Measurements from ENCODE around the gene ESRRG. TPM values are rescaled to one million over a fixed set of nuclear protein-coding genes. Genes with fewer than 3 reads are reported as not detected.

The ESRRG gene
- total and polyA plus RNA-seq, 2 donors (not counting 3 experiments of a cell fraction or from before 2014, with no cell fraction given): not detected

DNA sequence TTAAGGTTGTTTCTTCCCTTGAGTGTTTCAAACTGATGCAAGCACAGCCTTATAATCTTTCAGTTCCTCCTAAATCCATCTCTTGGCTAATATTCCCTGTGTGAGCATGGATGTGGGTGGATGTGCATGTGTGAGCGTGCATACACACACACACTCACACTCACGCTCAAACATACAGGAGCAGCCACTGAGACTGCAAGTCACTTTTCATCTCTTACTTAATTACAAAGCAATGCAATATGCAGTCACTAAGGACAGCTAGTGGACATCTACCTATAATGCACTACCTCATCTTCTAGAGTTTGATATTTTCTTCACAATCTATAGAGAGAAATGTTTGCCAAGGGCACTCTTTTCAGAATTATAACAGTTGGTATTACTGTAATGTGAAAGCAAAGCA lies 1.4 kb downstream of the ESRRG start:
- Histone ChIP-seq H3K79me2 (ENCODE audit: control insufficient read depth, insufficient read depth, low read length) (no peaks in the 10 kb centered on the region), H3K27me3 (ENCODE audit: control insufficient read depth in 2 of 2, insufficient read depth in 2 of 2, low read length in 2 of 2) (no peaks in the 10 kb centered on the region), H3K27ac (ENCODE audit: insufficient read depth, low read depth, low read length) (no peak overlapping the region), H3K4me1 (ENCODE audit: control insufficient read depth, extremely low read depth, insufficient read depth, low read length) (no peaks in the 10 kb centered on the region), H3K36me3 (ENCODE audit: control insufficient read depth in 2 of 2, extremely low read depth in 1 of 2, insufficient read depth in 2 of 2, low read length in 2 of 2) (no peaks in the 10 kb centered on the region), H2AFZ (ENCODE audit: low read depth, low read length) (no peak overlapping the region), H3K9me1 (replicated peaks; ENCODE audit: control insufficient read depth, extremely low read depth, insufficient read depth, low read length) (no peaks in the 10 kb centered on the region), H4K20me1 (replicated peaks; ENCODE audit: control insufficient read depth, extremely low read depth, insufficient read depth, low read length) (no peaks in the 10 kb centered on the region), H3K4me2 (ENCODE audit: insufficient read depth, low read length) (no peak overlapping the region), H3K9me3 (replicated peaks; ENCODE audit: control insufficient read depth, insufficient read depth, low read length) (no peaks in the 10 kb centered on the region), H3K9ac (replicated peaks; ENCODE audit: extremely low read depth, insufficient read depth, low read length) (no peak overlapping the region), H3K4me3 (replicated peaks in 1 of 3; ENCODE audit: insufficient read depth in 1 of 3, low read depth in 1 of 3, low read length in 3 of 3) (no peak overlapping the region)
- POLR2A ChIA-PET: no interaction called here
- TF ChIP-seq EZH2 (IDR thresholded peaks at IDR 0.05; ENCODE audit: borderline replicate concordance, low read depth, low read length, severe bottlenecking): no peak
- no TSS peak for BruUV-seq (replicated peaks)
- FAIRE-seq (no peak), DNase-seq (ENCODE audit: low read depth, low spot score) (no peak)
- intact Hi-C loops (cut with micrococcal nuclease): no loop called here
- dilution Hi-C loops (cut with MboI; ENCODE audit: extremely low pct_ligation_motif_present, low sequenced_read_pairs): no loop called here
- CTCF ChIA-PET: no interaction called here

DNA sequence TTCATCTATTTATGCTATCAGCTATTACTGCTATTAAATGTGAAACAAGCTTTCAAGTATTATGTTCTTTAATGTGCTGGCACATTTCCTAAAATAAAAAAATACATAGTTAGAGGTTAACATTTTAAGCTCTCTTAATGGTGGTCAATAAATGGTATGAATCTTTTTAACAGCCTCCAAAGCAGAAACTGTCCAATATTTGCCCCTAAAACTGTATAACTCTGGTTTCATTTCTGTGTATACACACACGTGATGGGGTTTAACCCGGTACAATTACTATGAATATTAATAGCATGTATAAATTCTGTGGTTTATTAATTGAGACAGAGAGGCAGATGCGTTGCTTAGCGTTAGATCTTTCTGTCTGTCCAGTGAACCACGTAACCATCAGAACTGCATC lies 2.2 kb downstream of the ESRRG start:
- no peak for FAIRE-seq
- intact Hi-C loops (cut with micrococcal nuclease): no loop called here
- POLR2A ChIA-PET: no interaction called here

More for the DNA sequence above, 2.2 kb downstream of the ESRRG start:
- Histone ChIP-seq H3K4me3 (replicated peaks in 1 of 3; ENCODE audit: insufficient read depth in 1 of 3, low read depth in 1 of 3, low read length in 3 of 3) (no peak overlapping the region), H3K9me1 (replicated peaks; ENCODE audit: control insufficient read depth, extremely low read depth, insufficient read depth, low read length) (no peaks in the 10 kb centered on the region), H3K4me1 (ENCODE audit: control insufficient read depth, extremely low read depth, insufficient read depth, low read length) (no peaks in the 10 kb centered on the region), H3K27me3 (ENCODE audit: control insufficient read depth in 2 of 2, insufficient read depth in 2 of 2, low read length in 2 of 2) (no peaks in the 10 kb centered on the region), H2AFZ (ENCODE audit: low read depth, low read length) (no peak overlapping the region), H3K9me3 (replicated peaks; ENCODE audit: control insufficient read depth, insufficient read depth, low read length) (no peaks in the 10 kb centered on the region), H3K79me2 (ENCODE audit: control insufficient read depth, insufficient read depth, low read length) (no peaks in the 10 kb centered on the region), H3K27ac (ENCODE audit: insufficient read depth, low read depth, low read length) (no peak overlapping the region), H3K4me2 (ENCODE audit: insufficient read depth, low read length) (no peak overlapping the region), H4K20me1 (replicated peaks; ENCODE audit: control insufficient read depth, extremely low read depth, insufficient read depth, low read length) (no peaks in the 10 kb centered on the region), H3K36me3 (ENCODE audit: control insufficient read depth in 2 of 2, extremely low read depth in 1 of 2, insufficient read depth in 2 of 2, low read length in 2 of 2) (no peaks in the 10 kb centered on the region), H3K9ac (replicated peaks; ENCODE audit: extremely low read depth, insufficient read depth, low read length) (no peak overlapping the region)
- CTCF ChIA-PET: no interaction called here
- TF ChIP-seq CTCF (IDR thresholded peaks at IDR 0.05; ENCODE audit: extremely low read depth in 1 of 2, insufficient read depth in 1 of 2, low read depth in 1 of 2, low read length in 2 of 2) (no peak), EZH2 (IDR thresholded peaks at IDR 0.05; ENCODE audit: borderline replicate concordance, low read depth, low read length, severe bottlenecking) (no peak), FOS (IDR thresholded peaks at IDR 0.05; ENCODE audit: borderline replicate concordance, insufficient read depth, low read length) (no peak), MYC (IDR thresholded peaks at IDR 0.05; ENCODE audit: low read depth, low read length) (no peak), POLR2A (IDR thresholded peaks at IDR 0.05; ENCODE audit: low read depth, low read length) (no peak), POLR2AphosphoS5 (IDR thresholded peaks at IDR 0.05; ENCODE audit: insufficient read depth, low read depth, low read length) (no peak), JUN (IDR thresholded peaks at IDR 0.05; ENCODE audit: borderline replicate concordance, insufficient read depth, insufficient read length, low read depth) (no peak), GATA2 (IDR thresholded peaks at IDR 0.05; ENCODE audit: insufficient read depth, insufficient read length, low read depth, low read length) (no peak)
- TF ChIP-seq, protein P1, sequence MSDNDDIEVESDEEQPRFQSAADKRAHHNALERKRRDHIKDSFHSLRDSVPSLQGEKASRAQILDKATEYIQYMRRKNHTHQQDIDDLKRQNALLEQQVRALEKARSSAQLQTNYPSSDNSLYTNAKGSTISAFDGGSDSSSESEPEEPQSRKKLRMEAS (IDR thresholded peaks at IDR 0.05; ENCODE audit: insufficient read depth, insufficient read length): no peak
- DNase-seq (ENCODE audit: low read depth, low spot score): no peak
- no TSS peak for BruUV-seq (replicated peaks)
- dilution Hi-C loops (cut with MboI; ENCODE audit: extremely low pct_ligation_motif_present, low sequenced_read_pairs): no loop called here
